M059J (cell line): ENCODE data around the gene GIPC2. TPM values are rescaled to one million over a fixed set of nuclear protein-coding genes. Genes with fewer than 3 reads are reported as not detected.
"Not testable (repeated sequence)": the region's sequence is repeated elsewhere in the genome, so short reads cannot be mapped to it uniquely, and the experiment has no call there.

Experiments used
- DNase-seq: peaks from one replicate; pipeline ENCODE4 v3.0.0-alpha.2; 2012; ENCODE audit warnings: low read depth
- total RNA-seq: library from RNA; depleted of rRNA; stranded (reverse); fragments of >200 nt; shearing (Covaris generic); gene quantifications from 2 replicates; pipeline ENCODE4 v1.2.3, GENCODE V29; 2014

The GIPC2 gene
- total RNA-seq, 1 experiment from 2014 or later = 1.7 TPM

GRCh38 chr1:78068681-78069283 is 23.0 kb downstream of the GIPC2 start:
- no peak for DNase-seq

GRCh38 chr1:78069784-78070183 is 24.0 kb downstream of the GIPC2 start:
- peak; percentile 51 for DNase-seq

GRCh38 chr1:78070210-78070609 is 24.4 kb downstream of the GIPC2 start:
- DNase-seq = no peak

GRCh38 chr1:78070758-78071157 is 25.0 kb downstream of the GIPC2 start:
- DNase-seq = peak; percentile 95

GRCh38 chr1:78071696-78072095 is 25.9 kb downstream of the GIPC2 start:
- DNase-seq = no peak

GRCh38 chr1:78072216-78072615 is 26.4 kb downstream of the GIPC2 start:
- DNase-seq = peak; percentile 43

GRCh38 chr1:78073441-78073840 is 27.7 kb downstream of the GIPC2 start:
- no peak for DNase-seq

GRCh38 chr1:78075621-78076020 is 29.9 kb downstream of the GIPC2 start:
- DNase-seq = peak; percentile 43

GRCh38 chr1:78078358-78078757 is 32.6 kb downstream of the GIPC2 start:
- DNase-seq = no peak

GRCh38 chr1:78079580-78079979 is 33.8 kb downstream of the GIPC2 start:
- peak; percentile 78 for DNase-seq

- no peak for DNase-seq
These were observed 35.0 kb downstream of the GIPC2 start for GRCh38 chr1:78080767-78081166.

- DNase-seq = peak; percentile 74
These were observed 36.5 kb downstream of the GIPC2 start for GRCh38 chr1:78081980-78082860.

- not testable (repeated sequence) for DNase-seq
These were observed 38.9 kb downstream of the GIPC2 start for GRCh38 chr1:78084639-78085038.

- DNase-seq = no peak
These were observed 40.9 kb downstream of the GIPC2 start for GRCh38 chr1:78086697-78087096.

- no peak for DNase-seq
These were observed 42.2 kb downstream of the GIPC2 start for GRCh38 chr1:78088015-78088414.

- DNase-seq = no peak
These were observed 42.7 kb downstream of the GIPC2 start for GRCh38 chr1:78088486-78088885.

- no peak for DNase-seq
These were observed 43.2 kb downstream of the GIPC2 start for GRCh38 chr1:78089010-78089409.

GRCh38 chr1:78090472-78091133 is 44.8 kb downstream of the GIPC2 start:
- DNase-seq = no peak

- no peak for DNase-seq
These were observed 45.5 kb downstream of the GIPC2 start for GRCh38 chr1:78091215-78091813.

GRCh38 chr1:78091886-78092285 is 46.1 kb downstream of the GIPC2 start:
- no peak for DNase-seq

- DNase-seq = peak; percentile 91
These were observed 46.9 kb downstream of the GIPC2 start for GRCh38 chr1:78092643-78093042.

- no peak for DNase-seq
These were observed 47.8 kb downstream of the GIPC2 start for GRCh38 chr1:78093560-78093959.
